ENCODE data around the gene TK2.

TK2 gene

GRCh38 chr16:66484453-66485213 lies 65.3 kb downstream of the TK2 start:
- DNase-seq (ENCODE audit: low read depth in 2 of 2) = no peak

GRCh38 chr16:66483689-66484452 lies 66.1 kb downstream of the TK2 start:
- peak; percentile 58 to 72 for DNase-seq (ENCODE audit: low read depth in 2 of 2)

GRCh38 chr16:66481943-66482390 lies 68.0 kb downstream of the TK2 start:
- DNase-seq (ENCODE audit: low read depth in 2 of 2) = no peak

GRCh38 chr16:66481081-66481942 lies 68.6 kb downstream of the TK2 start:
- DNase-seq (ENCODE audit: low read depth in 2 of 2) = no peak

- no peak for DNase-seq (ENCODE audit: low read depth in 2 of 2)
Observed at GRCh38 chr16:66480265-66481080, 69.4 kb downstream of the TK2 start.

- DNase-seq (ENCODE audit: low read depth in 2 of 2) = no peak
Observed at GRCh38 chr16:66479661-66480264, 70.2 kb downstream of the TK2 start.

- peak; percentile 67 to 75 for DNase-seq (ENCODE audit: low read depth in 2 of 2)
Observed at GRCh38 chr16:66478733-66479511, 71.0 kb downstream of the TK2 start.

GRCh38 chr16:66477028-66477515 lies 72.8 kb downstream of the TK2 start:
- DNase-seq (ENCODE audit: low read depth in 2 of 2) = no peak

- DNase-seq (ENCODE audit: low read depth in 2 of 2) = peak in 1 of 2 donors; percentile 54
Observed at GRCh38 chr16:66476328-66477027, 73.4 kb downstream of the TK2 start.

- no peak for DNase-seq (ENCODE audit: low read depth in 2 of 2)
Observed at GRCh38 chr16:66475232-66475631, 74.7 kb downstream of the TK2 start.

- DNase-seq (ENCODE audit: low read depth in 2 of 2) = peak; percentile 35 to 49
Observed at GRCh38 chr16:66474750-66475199, 75.1 kb downstream of the TK2 start.

GRCh38 chr16:66473654-66474519 lies 76.0 kb downstream of the TK2 start:
- no peak for DNase-seq (ENCODE audit: low read depth in 2 of 2)

- DNase-seq (ENCODE audit: low read depth in 2 of 2) = no peak
Observed at GRCh38 chr16:66473051-66473571, 76.8 kb downstream of the TK2 start.

GRCh38 chr16:66471716-66472393 lies 78.1 kb downstream of the TK2 start:
- no peak for DNase-seq (ENCODE audit: low read depth in 2 of 2)

GRCh38 chr16:66471264-66471663 lies 78.7 kb downstream of the TK2 start:
- DNase-seq (ENCODE audit: low read depth in 2 of 2) = no peak

GRCh38 chr16:66470556-66470955 lies 79.4 kb downstream of the TK2 start:
- no peak for DNase-seq (ENCODE audit: low read depth in 2 of 2)

GRCh38 chr16:66469947-66470546 lies 79.9 kb downstream of the TK2 start:
- no peak for DNase-seq (ENCODE audit: low read depth in 2 of 2)
